NB4 (cell line): ENCODE results near the gene ALPL.

ENCODE experiments used
- POLR2A ChIP-seq: IDR thresholded peaks from 2 replicates; pipeline ENCODE4 v1.6.1; 2011; ENCODE audit warnings: mild to moderate bottlenecking; ENCODE audit not compliant: insufficient read length; ENCODE audit errors: extremely low read depth
- TF ChIP-seq, protein P1 (sequence below): IDR thresholded peaks from one replicate; pipeline ENCODE4 v1.5.1; 2012; ENCODE audit warnings: low read depth, low read length
- TF ChIP-seq, protein P2 (sequence below): IDR thresholded peaks from 2 replicates; pipeline ENCODE4 v1.6.1; 2011; ENCODE audit warnings: low read depth, low read length

DNA sequence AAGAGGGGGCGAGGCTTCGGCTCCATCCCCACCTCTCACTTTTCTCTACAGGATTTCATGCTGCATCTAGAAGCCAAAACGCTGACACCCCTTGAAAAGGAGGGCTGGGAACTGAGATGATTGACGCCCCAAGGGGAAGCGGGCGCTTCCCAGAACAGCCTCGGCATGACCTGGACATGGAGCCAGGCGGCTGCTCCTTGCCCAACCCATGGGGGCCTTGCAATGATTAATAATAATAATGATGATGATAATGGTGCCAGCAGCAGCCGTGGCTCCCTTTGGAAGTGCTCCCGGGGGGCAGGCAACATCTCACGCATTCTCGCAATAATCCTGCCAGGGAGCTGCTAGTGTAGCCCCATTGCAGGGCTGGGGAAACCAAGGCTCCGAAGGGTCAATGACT is 81.7 kb downstream of the ALPL start:
- TF ChIP-seq, protein P1, sequence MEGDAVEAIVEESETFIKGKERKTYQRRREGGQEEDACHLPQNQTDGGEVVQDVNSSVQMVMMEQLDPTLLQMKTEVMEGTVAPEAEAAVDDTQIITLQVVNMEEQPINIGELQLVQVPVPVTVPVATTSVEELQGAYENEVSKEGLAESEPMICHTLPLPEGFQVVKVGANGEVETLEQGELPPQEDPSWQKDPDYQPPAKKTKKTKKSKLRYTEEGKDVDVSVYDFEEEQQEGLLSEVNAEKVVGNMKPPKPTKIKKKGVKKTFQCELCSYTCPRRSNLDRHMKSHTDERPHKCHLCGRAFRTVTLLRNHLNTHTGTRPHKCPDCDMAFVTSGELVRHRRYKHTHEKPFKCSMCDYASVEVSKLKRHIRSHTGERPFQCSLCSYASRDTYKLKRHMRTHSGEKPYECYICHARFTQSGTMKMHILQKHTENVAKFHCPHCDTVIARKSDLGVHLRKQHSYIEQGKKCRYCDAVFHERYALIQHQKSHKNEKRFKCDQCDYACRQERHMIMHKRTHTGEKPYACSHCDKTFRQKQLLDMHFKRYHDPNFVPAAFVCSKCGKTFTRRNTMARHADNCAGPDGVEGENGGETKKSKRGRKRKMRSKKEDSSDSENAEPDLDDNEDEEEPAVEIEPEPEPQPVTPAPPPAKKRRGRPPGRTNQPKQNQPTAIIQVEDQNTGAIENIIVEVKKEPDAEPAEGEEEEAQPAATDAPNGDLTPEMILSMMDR: no peak
- TF ChIP-seq, protein P2, sequence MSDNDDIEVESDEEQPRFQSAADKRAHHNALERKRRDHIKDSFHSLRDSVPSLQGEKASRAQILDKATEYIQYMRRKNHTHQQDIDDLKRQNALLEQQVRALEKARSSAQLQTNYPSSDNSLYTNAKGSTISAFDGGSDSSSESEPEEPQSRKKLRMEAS: no peak
- TF ChIP-seq POLR2A: no peak
